HEK293T (cell line): ENCODE data around the gene FBXL2.

Experiments used
- ARNT ChIP-seq: fragments of 450-650 bp; IDR thresholded peaks from 2 replicates; pipeline ENCODE4 v1.6.1; 2017; ENCODE audit warnings: mild to moderate bottlenecking
- BHLHE40 ChIP-seq: fragments of 450-650 bp; IDR thresholded peaks from 2 replicates; pipeline ENCODE4 v1.6.1; 2016; ENCODE audit warnings: mild to moderate bottlenecking, moderate library complexity, borderline replicate concordance
- FOXA1 ChIP-seq: fragments of 450-650 bp; IDR thresholded peaks from 2 replicates; pipeline ENCODE4 v1.6.1; 2016; ENCODE audit warnings: mild to moderate bottlenecking
- FOXK2 ChIP-seq: fragments of 450-650 bp; IDR thresholded peaks from 2 replicates; pipeline ENCODE4 v1.6.1; 2016; ENCODE audit warnings: mild to moderate bottlenecking
- FOXM1 ChIP-seq: fragments of 450-650 bp; IDR thresholded peaks from 2 replicates; pipeline ENCODE4 v1.6.1; 2017; ENCODE audit warnings: mild to moderate bottlenecking, borderline replicate concordance
- HDGF ChIP-seq: fragments of 450-650 bp; IDR thresholded peaks from 2 replicates; pipeline ENCODE4 v1.6.1; 2017; ENCODE audit warnings: antibody characterized with exemption, borderline replicate concordance
- L3MBTL2 ChIP-seq: fragments of 450-650 bp; conservative IDR thresholded peaks from 2 replicates; pipeline ENCODE4 v1.6.1; 2016; ENCODE audit warnings: mild to moderate bottlenecking
- NFRKB ChIP-seq: fragments of 450-650 bp; IDR thresholded peaks from 2 replicates; pipeline ENCODE4 v1.6.1; 2016; ENCODE audit warnings: mild to moderate bottlenecking, moderate library complexity
- SP1 ChIP-seq: fragments of 450-650 bp; IDR thresholded peaks from 2 replicates; pipeline ENCODE4 v1.6.1; 2017
- SUZ12 ChIP-seq: fragments of 450-650 bp; IDR thresholded peaks from 2 replicates; pipeline ENCODE4 v1.6.1; 2016; ENCODE audit warnings: mild to moderate bottlenecking
- TARDBP ChIP-seq: fragments of 450-650 bp; IDR thresholded peaks from 2 replicates; pipeline ENCODE4 v1.6.1; 2016

GRCh38 chr3:33392144-33392543 is 114.9 kb downstream of the FBXL2 start:
- no peak for TF ChIP-seq ARNT
- TF ChIP-seq NFRKB, result no peak
- TF ChIP-seq BHLHE40, result no peak
- TF ChIP-seq L3MBTL2, result no peak
- TF ChIP-seq FOXA1, result no peak
- no peak for TF ChIP-seq FOXM1
- no peak for TF ChIP-seq HDGF
- TF ChIP-seq TARDBP, result no peak
- no peak for TF ChIP-seq FOXK2
- no peak for TF ChIP-seq SUZ12
- no peak for TF ChIP-seq SP1
